Thoracic aorta (tissue), 2 donors: ENCODE results near the gene BEST1. TPM values are rescaled to one million over a fixed set of nuclear protein-coding genes. Genes with fewer than 3 reads are reported as not detected.

Experiments used
- ATAC-seq: fragments of 150-250 bp; one replicate; pipeline ENCODE4 v1.8.0; 2017; ENCODE audit warnings: low read depth; ENCODE audit not compliant: insufficient number of reproducible peaks, low FRiP score
- DNase-seq: peaks from one replicate; pipeline ENCODE4 v3.0.0-alpha.2; 2020; ENCODE audit warnings: low spot score
- H3K27ac ChIP-seq, 2 donors: fragments of 200-600 bp; sonication (generic); 1 replicate in 1 of 2; 2 replicates in 1 of 2; pipeline ENCODE4 v1.5.1; 2016; ENCODE audit warnings: mild to moderate bottlenecking in 2 of 2, moderate library complexity in 2 of 2
- H3K27me3 ChIP-seq: fragments of 200-600 bp; sonication (generic); replicated peaks from 2 replicates; pipeline ENCODE4 v1.6.0; 2016; ENCODE audit warnings: mild to moderate bottlenecking; ENCODE audit not compliant: insufficient read depth
- H3K36me3 ChIP-seq: fragments of 200-600 bp; sonication (generic); one replicate; pipeline ENCODE4 v1.5.1; 2016
- H3K4me1 ChIP-seq, 2 donors: fragments of 200-600 bp; sonication (generic); 1 replicate in 1 of 2; 2 replicates in 1 of 2; pipeline versions ENCODE4 v1.5.1 to v1.6.0; 2016; ENCODE audit warnings: low read depth in 2 of 2, mild to moderate bottlenecking in 1 of 2; ENCODE audit not compliant: control insufficient read depth in 1 of 2
- H3K4me3 ChIP-seq: fragments of 200-600 bp; sonication (generic); 2 replicates; pipeline ENCODE4 v1.5.1; 2016; ENCODE audit warnings: mild to moderate bottlenecking
- H3K9me3 ChIP-seq: fragments of 200-600 bp; sonication (generic); 2 replicates; pipeline ENCODE4 v1.5.1; 2016
- CTCF ChIP-seq: fragments of 200-600 bp; sonication (generic); IDR thresholded peaks from one replicate; pipeline ENCODE4 v1.5.1; 2019; ENCODE audit warnings: antibody characterized with exemption
- total RNA-seq, 2 donors: library from RNA; depleted of rRNA; stranded (reverse); fragments of >200 nt; gene quantifications; one replicate each; pipeline versions ENCODE4 v1.1.0 to v1.2.3, GENCODE V29; 2016

The BEST1 gene
- total RNA-seq = 1 to 10 TPM; 4.7 to 8.0 TPM

DNA sequence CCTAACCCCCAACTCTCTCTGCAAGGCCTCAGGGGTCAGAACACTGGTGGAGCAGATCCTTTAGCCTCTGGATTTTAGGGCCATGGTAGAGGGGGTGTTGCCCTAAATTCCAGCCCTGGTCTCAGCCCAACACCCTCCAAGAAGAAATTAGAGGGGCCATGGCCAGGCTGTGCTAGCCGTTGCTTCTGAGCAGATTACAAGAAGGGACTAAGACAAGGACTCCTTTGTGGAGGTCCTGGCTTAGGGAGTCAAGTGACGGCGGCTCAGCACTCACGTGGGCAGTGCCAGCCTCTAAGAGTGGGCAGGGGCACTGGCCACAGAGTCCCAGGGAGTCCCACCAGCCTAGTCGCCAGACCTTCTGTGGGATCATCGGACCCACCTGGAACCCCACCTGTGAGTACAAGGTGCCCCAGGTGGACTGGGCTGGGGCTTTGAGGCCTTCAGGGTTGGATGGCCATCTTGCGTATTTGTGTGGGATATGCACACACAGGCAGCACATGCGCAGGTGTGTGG is at the start of gene BEST1:
TSS of gene BEST1 (plus strand) at position 317 of the 513 bp plus-strand sequence. CDS start 1,456 bp downstream, outside the sequence.
- ATAC-seq = no peak
- Histone ChIP-seq H3K9me3 (no peaks in the 10 kb centered on the region), H3K4me3 (no peak within 1 kb of the TSS), H3K36me3 (no peaks in the 10 kb centered on the region), H3K27ac (no peak within 1 kb of the TSS), H3K27me3 (no peaks in the 10 kb centered on the region), H3K4me1 (peaks cover 0 to 24% of the 10 kb centered on the region in 2 donors)
- TF ChIP-seq CTCF = no peak
- no peak for DNase-seq

DNA sequence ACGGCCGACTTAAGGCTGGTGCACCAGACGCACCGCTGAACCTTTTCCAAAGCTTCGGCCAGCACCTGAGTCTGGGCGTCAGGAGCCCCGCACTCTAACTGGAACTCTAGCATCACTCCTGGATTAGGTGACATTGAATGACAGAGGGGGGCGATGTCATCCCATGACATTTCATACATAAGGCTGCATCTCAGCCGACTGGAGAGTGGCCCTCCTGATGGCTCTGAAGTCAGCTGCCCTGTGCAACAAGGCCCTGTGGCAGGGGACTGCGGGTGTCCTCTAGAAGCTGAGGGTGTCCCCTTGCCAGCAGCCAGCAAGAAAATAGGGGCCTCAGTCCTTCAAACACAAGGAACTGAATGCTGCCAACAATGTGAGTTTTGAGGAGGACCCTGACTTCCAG is 48.8 kb upstream of the BEST1 start:
- DNase-seq = no peak
- Histone ChIP-seq H3K4me3 (no peak overlapping the region), H3K4me1 (peaks cover 0 to 4% of the 10 kb centered on the region in 2 donors), H3K9me3 (no peaks in the 10 kb centered on the region), H3K27ac (no peak overlapping the region), H3K27me3 (no peaks in the 10 kb centered on the region), H3K36me3 (peaks cover 7% of the 10 kb centered on the region)
- no peak for TF ChIP-seq CTCF
- no peak for ATAC-seq

- ATAC-seq (no peak), DNase-seq (no peak)
- H3K9me3 ChIP-seq = no peaks in the 10 kb centered on the region
- H3K36me3 ChIP-seq = peaks cover 13% of the 10 kb centered on the region
- no peak overlapping the region for H3K27ac ChIP-seq
- H3K4me3 ChIP-seq = no peak overlapping the region
- H3K4me1 ChIP-seq = peaks cover 0 to 4% of the 10 kb centered on the region in 2 donors
- no peak for TF ChIP-seq CTCF
- H3K27me3 ChIP-seq = no peaks in the 10 kb centered on the region
These were observed 47.8 kb upstream of the BEST1 start for GRCh38 chr11:61902313-61902712.

GRCh38 chr11:61903845-61904244 is 46.3 kb upstream of the BEST1 start:
- DNase-seq (no peak), ATAC-seq (no peak)
- no peak for TF ChIP-seq CTCF
- no peaks in the 10 kb centered on the region for H3K27me3 ChIP-seq
- peaks cover 0 to 4% of the 10 kb centered on the region in 2 donors for H3K4me1 ChIP-seq
- no peak overlapping the region for H3K4me3 ChIP-seq
- H3K36me3 ChIP-seq = peaks cover 18% of the 10 kb centered on the region
- no peaks in the 10 kb centered on the region for H3K9me3 ChIP-seq
- no peak overlapping the region for H3K27ac ChIP-seq

- no peak for ATAC-seq
- no peak for TF ChIP-seq CTCF
- H3K27ac ChIP-seq = no peak overlapping the region
These were observed 45.6 kb upstream of the BEST1 start for GRCh38 chr11:61904539-61905048.

More at GRCh38 chr11:61904539-61905048, 45.6 kb upstream of the BEST1 start:
- Histone ChIP-seq H3K36me3 (peaks cover 18% of the 10 kb centered on the region), H3K9me3 (no peaks in the 10 kb centered on the region), H3K27me3 (no peaks in the 10 kb centered on the region), H3K4me3 (no peak overlapping the region), H3K4me1 (peaks cover 0 to 5% of the 10 kb centered on the region in 2 donors)
- DNase-seq = no peak
